ENCODE measurements around the gene RPAP2.

DNA sequence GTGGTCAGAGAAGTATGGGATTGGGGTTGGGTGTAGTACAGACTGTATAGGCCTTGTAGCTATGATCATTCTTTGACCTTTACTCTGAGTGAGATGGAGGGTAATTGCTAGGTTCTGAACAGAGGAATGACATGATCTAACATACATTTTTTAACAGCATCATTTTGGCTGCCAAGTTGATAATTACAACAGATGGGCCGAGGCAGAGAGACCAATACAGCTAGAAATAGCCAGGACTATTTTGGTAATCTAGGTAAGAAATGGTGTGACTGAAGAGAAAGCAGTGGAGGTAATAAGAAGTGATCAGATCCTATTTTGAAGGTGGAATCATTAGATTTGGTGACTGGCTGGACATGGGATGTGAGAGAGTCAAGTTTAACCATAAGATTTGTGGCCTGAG, 43.5 kb downstream of the RPAP2 start:
- TF ChIP-seq JUN (IDR thresholded peaks at IDR 0.05; ENCODE audit: low read depth, low read length) (no peak), EZH2 (IDR thresholded peaks at IDR 0.05; ENCODE audit: low read depth, low read length, severe bottlenecking) (no peak)
- TF ChIP-seq, protein P1, sequence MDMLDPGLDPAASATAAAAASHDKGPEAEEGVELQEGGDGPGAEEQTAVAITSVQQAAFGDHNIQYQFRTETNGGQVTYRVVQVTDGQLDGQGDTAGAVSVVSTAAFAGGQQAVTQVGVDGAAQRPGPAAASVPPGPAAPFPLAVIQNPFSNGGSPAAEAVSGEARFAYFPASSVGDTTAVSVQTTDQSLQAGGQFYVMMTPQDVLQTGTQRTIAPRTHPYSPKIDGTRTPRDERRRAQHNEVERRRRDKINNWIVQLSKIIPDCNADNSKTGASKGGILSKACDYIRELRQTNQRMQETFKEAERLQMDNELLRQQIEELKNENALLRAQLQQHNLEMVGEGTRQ (IDR thresholded peaks at IDR 0.05; ENCODE audit: low read length): no peak
- TF ChIP-seq, protein P2, sequence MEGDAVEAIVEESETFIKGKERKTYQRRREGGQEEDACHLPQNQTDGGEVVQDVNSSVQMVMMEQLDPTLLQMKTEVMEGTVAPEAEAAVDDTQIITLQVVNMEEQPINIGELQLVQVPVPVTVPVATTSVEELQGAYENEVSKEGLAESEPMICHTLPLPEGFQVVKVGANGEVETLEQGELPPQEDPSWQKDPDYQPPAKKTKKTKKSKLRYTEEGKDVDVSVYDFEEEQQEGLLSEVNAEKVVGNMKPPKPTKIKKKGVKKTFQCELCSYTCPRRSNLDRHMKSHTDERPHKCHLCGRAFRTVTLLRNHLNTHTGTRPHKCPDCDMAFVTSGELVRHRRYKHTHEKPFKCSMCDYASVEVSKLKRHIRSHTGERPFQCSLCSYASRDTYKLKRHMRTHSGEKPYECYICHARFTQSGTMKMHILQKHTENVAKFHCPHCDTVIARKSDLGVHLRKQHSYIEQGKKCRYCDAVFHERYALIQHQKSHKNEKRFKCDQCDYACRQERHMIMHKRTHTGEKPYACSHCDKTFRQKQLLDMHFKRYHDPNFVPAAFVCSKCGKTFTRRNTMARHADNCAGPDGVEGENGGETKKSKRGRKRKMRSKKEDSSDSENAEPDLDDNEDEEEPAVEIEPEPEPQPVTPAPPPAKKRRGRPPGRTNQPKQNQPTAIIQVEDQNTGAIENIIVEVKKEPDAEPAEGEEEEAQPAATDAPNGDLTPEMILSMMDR (IDR thresholded peaks at IDR 0.05; ENCODE audit: control extremely low read depth in 1 of 3, insufficient read depth in 1 of 3, low read depth in 1 of 3, low read length in 3 of 3): no peak

Measured in H1 (cell line).